NB4 (cell line): ENCODE data around the gene THSD4.

Source experiments
- MYC ChIP-seq: IDR thresholded peaks from 2 replicates; pipeline ENCODE4 v1.6.1; 2011; ENCODE audit warnings: low read depth, low read length
- POLR2A ChIP-seq: IDR thresholded peaks from 2 replicates; pipeline ENCODE4 v1.6.1; 2011; ENCODE audit warnings: mild to moderate bottlenecking; ENCODE audit not compliant: insufficient read length; ENCODE audit errors: extremely low read depth
- TF ChIP-seq, protein P1 (sequence below): IDR thresholded peaks from one replicate; pipeline ENCODE4 v1.5.1; 2012; ENCODE audit warnings: low read depth, low read length
- TF ChIP-seq, protein P2 (sequence below): IDR thresholded peaks from 2 replicates; pipeline ENCODE4 v1.6.1; 2011; ENCODE audit warnings: low read depth, low read length

DNA sequence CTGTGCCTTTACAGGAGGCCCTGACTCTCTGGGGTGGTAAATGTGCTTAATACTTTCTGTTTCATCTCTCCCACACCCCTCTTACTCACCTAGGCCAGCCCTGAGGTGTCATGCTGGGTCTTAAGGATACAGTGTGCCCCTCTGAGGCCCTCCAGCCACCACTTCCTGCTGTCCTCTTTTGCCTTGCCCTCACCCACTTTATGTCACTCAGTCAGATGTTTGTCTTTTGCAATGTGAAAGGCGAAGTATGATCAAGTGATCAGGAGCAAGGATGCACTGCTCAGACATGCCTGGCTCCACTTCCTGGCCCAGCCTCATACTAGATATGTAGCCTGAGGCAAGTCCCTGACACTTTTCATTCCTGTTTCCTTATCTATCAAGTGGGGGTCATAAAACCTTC, 356.1 kb downstream of the THSD4 start:
- TF ChIP-seq, protein P1, sequence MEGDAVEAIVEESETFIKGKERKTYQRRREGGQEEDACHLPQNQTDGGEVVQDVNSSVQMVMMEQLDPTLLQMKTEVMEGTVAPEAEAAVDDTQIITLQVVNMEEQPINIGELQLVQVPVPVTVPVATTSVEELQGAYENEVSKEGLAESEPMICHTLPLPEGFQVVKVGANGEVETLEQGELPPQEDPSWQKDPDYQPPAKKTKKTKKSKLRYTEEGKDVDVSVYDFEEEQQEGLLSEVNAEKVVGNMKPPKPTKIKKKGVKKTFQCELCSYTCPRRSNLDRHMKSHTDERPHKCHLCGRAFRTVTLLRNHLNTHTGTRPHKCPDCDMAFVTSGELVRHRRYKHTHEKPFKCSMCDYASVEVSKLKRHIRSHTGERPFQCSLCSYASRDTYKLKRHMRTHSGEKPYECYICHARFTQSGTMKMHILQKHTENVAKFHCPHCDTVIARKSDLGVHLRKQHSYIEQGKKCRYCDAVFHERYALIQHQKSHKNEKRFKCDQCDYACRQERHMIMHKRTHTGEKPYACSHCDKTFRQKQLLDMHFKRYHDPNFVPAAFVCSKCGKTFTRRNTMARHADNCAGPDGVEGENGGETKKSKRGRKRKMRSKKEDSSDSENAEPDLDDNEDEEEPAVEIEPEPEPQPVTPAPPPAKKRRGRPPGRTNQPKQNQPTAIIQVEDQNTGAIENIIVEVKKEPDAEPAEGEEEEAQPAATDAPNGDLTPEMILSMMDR: no peak
- no peak for TF ChIP-seq POLR2A
- no peak for TF ChIP-seq MYC
- TF ChIP-seq, protein P2, sequence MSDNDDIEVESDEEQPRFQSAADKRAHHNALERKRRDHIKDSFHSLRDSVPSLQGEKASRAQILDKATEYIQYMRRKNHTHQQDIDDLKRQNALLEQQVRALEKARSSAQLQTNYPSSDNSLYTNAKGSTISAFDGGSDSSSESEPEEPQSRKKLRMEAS: no peak
